ENCODE results near the gene PGAP6.

GRCh38 chr16:345772-346171 is 36.0 kb downstream of the PGAP6 start:
- TF ChIP-seq CTCF (IDR thresholded peaks at IDR 0.05) (no peak), POLR2A (IDR thresholded peaks at IDR 0.05) (no peak)

Data from lower leg skin (tissue), 3 donors.